Nephron (organoid): ENCODE data around the gene TRIB2.

Experiments
- H3K27ac Mint-ChIP-seq, 3 experiments: 2 replicates each; pipeline ENCODE4 v1.8.0; 2020; ENCODE audit warnings: mixed read lengths in 3 of 3, mild to moderate bottlenecking in 2 of 3, moderate library complexity in 1 of 3
- H3K27me3 Mint-ChIP-seq: 2 replicates; pipeline ENCODE4 v1.8.0; 2021; ENCODE audit warnings: low read depth, mild to moderate bottlenecking, moderate library complexity, mixed read lengths
- H3K36me3 Mint-ChIP-seq: 2 replicates; pipeline ENCODE4 v1.8.0; 2020; ENCODE audit warnings: low read depth, mixed read lengths
- H3K4me1 Mint-ChIP-seq: 2 replicates; pipeline ENCODE4 v1.8.0; 2020; ENCODE audit warnings: mixed read lengths
- H3K4me3 Mint-ChIP-seq, 3 experiments: 2 replicates each; pipeline ENCODE4 v1.8.0; 2020; ENCODE audit warnings: mild to moderate bottlenecking in 3 of 3, mixed read lengths in 3 of 3, moderate library complexity in 2 of 3
- H3K9me3 Mint-ChIP-seq: 2 replicates; pipeline ENCODE4 v1.8.0; 2020; ENCODE audit warnings: mixed read lengths
- TF ChIP-seq, protein P1 (sequence below), 3 experiments: fragments of 200-600 bp; sonication (generic); IDR thresholded peaks; one replicate each; pipeline ENCODE4 v1.5.0; 2021; ENCODE audit warnings: antibody characterized with exemption in 3 of 3; ENCODE audit not compliant: unreplicated experiment in 3 of 3

TRIB2 gene

GRCh38 chr2:12715258-12716031 is 1.3 kb upstream of the TRIB2 start:
- H3K27me3 Mint-ChIP-seq = no peaks in the 10 kb centered on the region
- TF ChIP-seq, protein P1, sequence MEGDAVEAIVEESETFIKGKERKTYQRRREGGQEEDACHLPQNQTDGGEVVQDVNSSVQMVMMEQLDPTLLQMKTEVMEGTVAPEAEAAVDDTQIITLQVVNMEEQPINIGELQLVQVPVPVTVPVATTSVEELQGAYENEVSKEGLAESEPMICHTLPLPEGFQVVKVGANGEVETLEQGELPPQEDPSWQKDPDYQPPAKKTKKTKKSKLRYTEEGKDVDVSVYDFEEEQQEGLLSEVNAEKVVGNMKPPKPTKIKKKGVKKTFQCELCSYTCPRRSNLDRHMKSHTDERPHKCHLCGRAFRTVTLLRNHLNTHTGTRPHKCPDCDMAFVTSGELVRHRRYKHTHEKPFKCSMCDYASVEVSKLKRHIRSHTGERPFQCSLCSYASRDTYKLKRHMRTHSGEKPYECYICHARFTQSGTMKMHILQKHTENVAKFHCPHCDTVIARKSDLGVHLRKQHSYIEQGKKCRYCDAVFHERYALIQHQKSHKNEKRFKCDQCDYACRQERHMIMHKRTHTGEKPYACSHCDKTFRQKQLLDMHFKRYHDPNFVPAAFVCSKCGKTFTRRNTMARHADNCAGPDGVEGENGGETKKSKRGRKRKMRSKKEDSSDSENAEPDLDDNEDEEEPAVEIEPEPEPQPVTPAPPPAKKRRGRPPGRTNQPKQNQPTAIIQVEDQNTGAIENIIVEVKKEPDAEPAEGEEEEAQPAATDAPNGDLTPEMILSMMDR (IDR thresholded peaks at IDR 0.05; ENCODE audit: unreplicated experiment in 3 of 3) = no peak
- H3K36me3 Mint-ChIP-seq = peaks cover 22% of the 10 kb centered on the region
- no peaks in the 10 kb centered on the region for H3K9me3 Mint-ChIP-seq
- peak overlapping the region; percentile 91 to 95 (median 94) for H3K4me3 Mint-ChIP-seq
- peaks cover 24% of the 10 kb centered on the region for H3K4me1 Mint-ChIP-seq
- peak overlapping the region; percentile 94 to 99 (median 95) for H3K27ac Mint-ChIP-seq

DNA sequence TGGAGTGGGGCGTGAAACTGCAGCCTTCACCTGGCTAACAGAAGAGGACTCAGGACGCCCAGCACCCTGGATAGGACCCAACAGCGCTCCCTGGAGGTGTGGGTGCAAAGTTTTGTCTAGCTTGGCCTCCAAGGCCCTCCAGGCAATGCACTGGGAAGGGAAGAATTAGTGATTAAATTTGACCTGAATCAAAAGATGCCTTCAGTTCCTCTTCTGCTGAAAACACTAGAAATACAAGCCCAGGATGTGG is 779 bp upstream of the TRIB2 start:
- TF ChIP-seq, protein P1 (IDR thresholded peaks at IDR 0.05; ENCODE audit: unreplicated experiment in 3 of 3) = peak; percentile 49 to 67 (median 56)

GRCh38 chr2:12717191-12718014 is 667 bp downstream of the TRIB2 start:
- H3K36me3 Mint-ChIP-seq = peaks cover 27% of the 10 kb centered on the region
- no peaks in the 10 kb centered on the region for H3K27me3 Mint-ChIP-seq
- H3K4me3 Mint-ChIP-seq = peak overlapping the region; percentile 98 to 99 (median 98)
- H3K9me3 Mint-ChIP-seq = no peaks in the 10 kb centered on the region
- H3K27ac Mint-ChIP-seq = peak overlapping the region; percentile 95 to 98 (median 96)
- TF ChIP-seq, protein P1 (IDR thresholded peaks at IDR 0.05; ENCODE audit: unreplicated experiment in 3 of 3) = peak; percentile 54 to 68 (median 57)
- H3K4me1 Mint-ChIP-seq = peaks cover 43% of the 10 kb centered on the region

More for the DNA sequence above, 779 bp upstream of the TRIB2 start:
- H3K27me3 Mint-ChIP-seq = no peaks in the 10 kb centered on the region
- peak overlapping the region; percentile 94 to 99 (median 95) for H3K27ac Mint-ChIP-seq
- H3K36me3 Mint-ChIP-seq = peaks cover 22% of the 10 kb centered on the region
- no peaks in the 10 kb centered on the region for H3K9me3 Mint-ChIP-seq
- H3K4me1 Mint-ChIP-seq = peaks cover 29% of the 10 kb centered on the region
- peak overlapping the region; percentile 91 to 95 (median 94) for H3K4me3 Mint-ChIP-seq

GRCh38 chr2:12718015-12718671 is 1.4 kb downstream of the TRIB2 start:
- Mint-ChIP-seq H3K4me1 (peaks cover 51% of the 10 kb centered on the region), H3K4me3 (peak overlapping the region; percentile 98 to 99 (median 98)), H3K36me3 (peaks cover 34% of the 10 kb centered on the region), H3K27me3 (no peaks in the 10 kb centered on the region), H3K27ac (peak overlapping the region; percentile 95 to 98 (median 96)), H3K9me3 (no peaks in the 10 kb centered on the region)
- TF ChIP-seq, protein P1 (IDR thresholded peaks at IDR 0.05; ENCODE audit: unreplicated experiment in 3 of 3) = no peak

DNA sequence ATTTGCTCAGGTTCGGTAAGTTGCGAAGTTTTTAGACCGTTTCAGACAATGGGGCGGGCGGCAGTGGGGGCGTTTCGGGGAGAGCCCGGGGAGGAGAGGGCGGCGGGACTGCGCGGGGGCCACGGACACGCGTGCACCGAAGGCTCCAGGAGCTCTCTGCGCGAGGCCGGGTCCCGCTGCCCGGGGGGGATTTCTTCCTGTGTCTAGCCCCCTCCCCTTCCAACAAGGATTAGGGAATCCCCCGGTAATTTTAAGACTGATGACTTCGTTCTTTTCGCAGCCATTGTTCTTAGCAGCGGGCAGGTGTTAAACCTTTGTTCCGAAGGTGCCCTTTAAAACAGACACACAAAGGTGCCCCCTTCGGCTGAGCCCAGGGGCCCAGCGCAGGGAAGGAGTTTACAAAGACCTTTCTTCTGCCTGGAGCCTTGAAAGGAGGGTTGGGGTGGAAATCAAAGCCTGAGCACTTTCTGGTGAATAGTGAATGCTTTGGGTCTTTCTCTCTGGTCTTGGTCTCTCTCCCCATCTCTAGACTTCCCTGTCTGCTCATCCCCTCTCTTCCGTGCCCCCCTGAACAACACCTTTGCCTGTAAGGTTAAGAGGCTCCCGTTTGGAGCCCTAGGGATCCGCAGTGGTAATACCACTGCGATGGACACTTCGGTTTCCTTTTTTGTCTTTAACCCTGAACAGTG is 2.1 kb downstream of the TRIB2 start:
- Mint-ChIP-seq H3K36me3 (peaks cover 42% of the 10 kb centered on the region), H3K27ac (peak overlapping the region; percentile 95 to 98 (median 96)), H3K4me1 (peaks cover 55% of the 10 kb centered on the region), H3K4me3 (peak overlapping the region; percentile 98 to 99 (median 98)), H3K27me3 (no peaks in the 10 kb centered on the region), H3K9me3 (no peaks in the 10 kb centered on the region)
- TF ChIP-seq, protein P1 (IDR thresholded peaks at IDR 0.05; ENCODE audit: unreplicated experiment in 3 of 3) = no peak
